HCT116 (cell line): ENCODE data around the gene AMBP. TPM values are rescaled to one million over a fixed set of nuclear protein-coding genes. Genes with fewer than 3 reads are reported as not detected.

ENCODE experiments used
- ATAC-seq: fragments of 200-7000 bp; cut with Tn5 transposase; 2 replicates; pipeline ENCODE4 v1.9.1; 2020; ENCODE audit warnings: mild to moderate bottlenecking, moderate library complexity
- BruUV-seq: library from RNA; stranded (reverse); fragments of 400-500 nt; replicated peaks from 2 replicates; lab custom pipeline; 2021; lab: Mats Ljungman, UMichigan
- CTCF ChIA-PET: fragments of 300-600 bp; sonication (Branson Sonifier 250); formaldehyde crosslinking; loops from one replicate; lab custom pipeline; 2021; ENCODE audit warnings: antibody characterized with exemption; lab: Charles Lee
- POLR2A ChIA-PET: fragments of 300-600, 350-600 bp; sonication (Branson Sonifier 250); formaldehyde crosslinking; loops from one replicate; lab custom pipeline; 2021; ENCODE audit warnings: antibody characterized with exemption; lab: Charles Lee
- RAD21 ChIA-PET, 2 experiments: fragments of 300-600 bp; sonication (Branson Sonifier 250); formaldehyde crosslinking; loops; one replicate each; lab custom pipeline; 2023; ENCODE audit warnings: low total read pairs in 2 of 2; ENCODE audit not compliant: uncharacterized antibody in 2 of 2, unreplicated experiment in 2 of 2, low non-redundant PET in 1 of 2; lab: Charles Lee
- DNase-seq: peaks from one replicate; pipeline ENCODE4 v3.0.0-alpha.2; 2010; ENCODE audit warnings: low read depth, low spot score
- H2AFZ ChIP-seq: fragments of 200-600 bp; shearing (Covaris generic), sonication (generic); 2 replicates; pipeline ENCODE4 v1.6.1; 2017; ENCODE audit warnings: low read depth, mixed run types, mixed read lengths, antibody characterized with exemption, low read length; ENCODE audit not compliant: poor library complexity, severe bottlenecking
- H3K27ac ChIP-seq: 2 replicates; pipeline ENCODE4 v1.5.1; 2012; ENCODE audit warnings: low read depth, low read length
- H3K27me3 ChIP-seq: fragments of 200-600 bp; sonication (generic); 2 replicates; pipeline ENCODE4 v1.6.1; 2016; ENCODE audit warnings: mixed run types, low read length, mixed read lengths; ENCODE audit not compliant: insufficient read depth
- H3K36me3 ChIP-seq, 2 experiments: fragments of 200-500 bp in 1 of 2; fragments of 200-600 bp in 1 of 2; sonication (Bioruptor generic) in 1 of 2; sonication (generic) in 1 of 2; 2 replicates each; pipeline versions ENCODE4 v1.5.1 to v1.6.1; 2014 to 2016; ENCODE audit warnings: low read length in 2 of 2, inconsistent platforms in 1 of 2, mixed read lengths in 1 of 2, mixed run types in 1 of 2; ENCODE audit not compliant: insufficient read depth in 2 of 2, control insufficient read depth in 1 of 2
- H3K4me1 ChIP-seq, 2 experiments: fragments of 200-600 bp in 1 of 2; sonication (generic) in 1 of 2; 2 replicates each; pipeline versions ENCODE4 v1.5.1 to v1.6.1; 2012 to 2017; ENCODE audit warnings: low read length in 2 of 2, inconsistent platforms in 1 of 2, mild to moderate bottlenecking in 1 of 2, mixed read lengths in 1 of 2, mixed run types in 1 of 2, moderate library complexity in 1 of 2; ENCODE audit not compliant: insufficient read depth in 2 of 2, control insufficient read depth in 1 of 2
- H3K4me2 ChIP-seq: fragments of 200-600 bp; sonication (generic); 2 replicates; pipeline ENCODE4 v1.6.1; 2017; ENCODE audit warnings: mixed run types, low read length, mixed read lengths
- H3K4me3 ChIP-seq, 2 experiments: fragments of 200-600 bp in 1 of 2; sonication (generic) in 1 of 2; replicated peaks in 1 of 2; 2 replicates each; pipeline ENCODE4 v1.5.1; 2011 to 2016; ENCODE audit warnings: low read length in 2 of 2, control low read depth in 1 of 2, low read depth in 1 of 2, mild to moderate bottlenecking in 1 of 2, mixed read lengths in 1 of 2, mixed run types in 1 of 2
- H3K79me2 ChIP-seq: fragments of 200-600 bp; sonication (generic); 2 replicates; pipeline ENCODE4 v1.6.1; 2017; ENCODE audit warnings: mild to moderate bottlenecking, mixed run types, low read length, moderate library complexity, mixed read lengths; ENCODE audit not compliant: insufficient read depth
- H3K9ac ChIP-seq: fragments of 200-600 bp; sonication (generic); 2 replicates; pipeline ENCODE4 v1.6.1; 2016; ENCODE audit warnings: low read length, mixed read lengths
- H3K9me2 ChIP-seq: fragments of 200-600 bp; sonication (generic), shearing (Covaris generic); 2 replicates; pipeline ENCODE4 v1.6.1; 2017; ENCODE audit warnings: mixed run types, mild to moderate bottlenecking, moderate library complexity; ENCODE audit not compliant: insufficient read depth
- H3K9me3 ChIP-seq, 2 experiments: fragments of 200-500 bp in 1 of 2; fragments of 200-600 bp in 1 of 2; sonication (Bioruptor generic) in 1 of 2; sonication (generic) in 1 of 2; 2 replicates each; pipeline ENCODE4 v1.6.1; 2014 to 2017; ENCODE audit warnings: low read length in 2 of 2, mixed read lengths in 2 of 2, inconsistent platforms in 1 of 2, low read depth in 1 of 2, mild to moderate bottlenecking in 1 of 2, mixed run types in 1 of 2, moderate library complexity in 1 of 2; ENCODE audit not compliant: control insufficient read depth in 1 of 2, insufficient read depth in 1 of 2
- H4K20me1 ChIP-seq: fragments of 200-600 bp; sonication (generic), shearing (Covaris generic); 2 replicates; pipeline ENCODE4 v1.6.1; 2017; ENCODE audit warnings: mixed run types, mild to moderate bottlenecking, moderate library complexity; ENCODE audit not compliant: insufficient read depth
- CBX3 ChIP-seq: IDR thresholded peaks from 2 replicates; pipeline ENCODE4 v1.6.1; 2012; ENCODE audit warnings: low read depth
- EGR1 ChIP-seq: IDR thresholded peaks from 2 replicates; pipeline ENCODE4 v1.6.1; 2012; ENCODE audit warnings: low read depth
- ELF1 ChIP-seq: IDR thresholded peaks from 2 replicates; pipeline ENCODE4 v1.6.1; 2012; ENCODE audit warnings: low read depth, borderline replicate concordance
- EZH2 ChIP-seq: fragments of 200-600 bp; sonication (generic); IDR thresholded peaks from 2 replicates; pipeline ENCODE4 v1.6.1; 2017; ENCODE audit warnings: antibody characterized with exemption, mixed run types
- EZH2phosphoT487 ChIP-seq: fragments of 200-600 bp; IDR thresholded peaks from 2 replicates; pipeline ENCODE4 v1.6.1; 2018; ENCODE audit warnings: antibody characterized with exemption, borderline replicate concordance
- FOSL1 ChIP-seq: IDR thresholded peaks from 2 replicates; pipeline ENCODE4 v1.6.1; 2012; ENCODE audit warnings: low read depth
- JUND ChIP-seq: IDR thresholded peaks from 2 replicates; pipeline ENCODE4 v1.6.1; 2012
- POLR2A ChIP-seq: IDR thresholded peaks from 2 replicates; pipeline ENCODE4 v1.7.0; 2011; ENCODE audit warnings: borderline replicate concordance; ENCODE audit not compliant: insufficient read depth, insufficient read length; ENCODE audit errors: extremely low read depth
- POLR2AphosphoS5 ChIP-seq: IDR thresholded peaks from 2 replicates; pipeline ENCODE4 v1.6.1; 2011; ENCODE audit warnings: mild to moderate bottlenecking, low read depth, low read length, moderate library complexity
- SRF ChIP-seq: IDR thresholded peaks from 2 replicates; pipeline ENCODE4 v1.6.1; 2012; ENCODE audit warnings: low read depth
- TCF7L2 ChIP-seq: IDR thresholded peaks from 2 replicates; pipeline ENCODE4 v1.7.0; 2011; ENCODE audit warnings: borderline replicate concordance, inconsistent platforms; ENCODE audit not compliant: insufficient read depth, insufficient read length; ENCODE audit errors: extremely low read depth
- ZBTB33 ChIP-seq: IDR thresholded peaks from 2 replicates; pipeline ENCODE4 v1.6.1; 2011; ENCODE audit warnings: mild to moderate bottlenecking, low read length, moderate library complexity; ENCODE audit not compliant: insufficient replicate concordance; ENCODE audit errors: extremely low read depth
- ZFX ChIP-seq: fragments of 450-650 bp; IDR thresholded peaks from 2 replicates; pipeline ENCODE4 v1.6.1; 2017
- ZNF274 ChIP-seq: fragments of 200-500 bp; sonication (Bioruptor generic); IDR thresholded peaks from 2 replicates; pipeline ENCODE4 v1.6.1; 2014; ENCODE audit warnings: mild to moderate bottlenecking, low read depth, low read length, inconsistent platforms
- intact Hi-C: fragments of 100-400 bp; cut with micrococcal nuclease; formaldehyde crosslinking; loops from 2 replicates; pipeline ENCODE4 v1.10.0; 2022
- total RNA-seq: library from RNA; stranded (reverse); gene quantifications from one replicate; pipeline ENCODE4 v1.2.1, GENCODE V29; 2021; ENCODE audit not compliant: unreplicated experiment
- TF ChIP-seq, protein P1 (sequence below): IDR thresholded peaks from 2 replicates; pipeline ENCODE4 v1.6.1; 2012
- TF ChIP-seq, protein P2 (sequence below): IDR thresholded peaks from 2 replicates; pipeline ENCODE4 v1.6.1; 2012

The AMBP gene
- total RNA-seq, 1 experiment from 2014 or later, result 1.9 TPM

DNA sequence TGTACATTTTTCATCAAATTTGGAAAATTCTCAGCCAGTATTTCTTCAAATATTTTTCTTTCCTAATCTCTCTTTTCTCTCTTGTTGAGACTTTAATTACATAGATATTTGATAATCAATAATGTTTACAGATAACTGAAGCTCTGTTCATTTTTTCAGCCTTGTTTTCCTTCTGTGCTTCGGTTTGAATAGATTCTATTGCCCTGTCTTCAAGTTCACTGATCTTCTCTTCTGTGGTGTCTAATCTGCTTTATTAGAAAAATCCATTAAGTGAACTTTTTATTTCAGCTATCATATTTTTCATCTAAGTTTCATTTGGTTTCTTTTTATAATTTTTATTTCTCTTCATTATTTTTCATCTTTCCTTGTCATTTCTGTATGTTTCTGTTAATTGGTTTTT, 54.1 kb downstream of the AMBP start:
- no peak overlapping the region for H3K4me2 ChIP-seq
- peaks cover 0 to 6% of the 10 kb centered on the region in 2 experiments; a peak in 1 of 4 replicates for H3K9me3 ChIP-seq
- no TSS peak for BruUV-seq
- ChIA-PET CTCF (no interaction called here), POLR2A (no interaction called here), RAD21 (no interaction called here)
- intact Hi-C loops, result no loop called here
- no peaks in the 10 kb centered on the region for H4K20me1 ChIP-seq
- no peak overlapping the region for H3K27ac ChIP-seq
- H3K4me3 ChIP-seq, result no peak overlapping the region
- no peaks in the 10 kb centered on the region for H3K79me2 ChIP-seq
- no peak for ATAC-seq
- H3K9me2 ChIP-seq, result no peaks in the 10 kb centered on the region
- no peak for TF ChIP-seq EZH2phosphoT487
- no peak for TF ChIP-seq ZNF274
- TF ChIP-seq ELF1, result no peak
- TF ChIP-seq, protein P1, sequence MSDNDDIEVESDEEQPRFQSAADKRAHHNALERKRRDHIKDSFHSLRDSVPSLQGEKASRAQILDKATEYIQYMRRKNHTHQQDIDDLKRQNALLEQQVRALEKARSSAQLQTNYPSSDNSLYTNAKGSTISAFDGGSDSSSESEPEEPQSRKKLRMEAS, result no peak
- no peak for TF ChIP-seq FOSL1
- no peak for TF ChIP-seq SRF
- TF ChIP-seq ZFX, result no peak
- no peak for TF ChIP-seq EZH2
- TF ChIP-seq TCF7L2, result no peak
- TF ChIP-seq, protein P2, sequence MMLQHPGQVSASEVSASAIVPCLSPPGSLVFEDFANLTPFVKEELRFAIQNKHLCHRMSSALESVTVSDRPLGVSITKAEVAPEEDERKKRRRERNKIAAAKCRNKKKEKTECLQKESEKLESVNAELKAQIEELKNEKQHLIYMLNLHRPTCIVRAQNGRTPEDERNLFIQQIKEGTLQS, result no peak
- no peak for TF ChIP-seq EGR1
- no peak for TF ChIP-seq CBX3
- TF ChIP-seq JUND, result no peak
- TF ChIP-seq POLR2A, result no peak
- TF ChIP-seq ZBTB33, result no peak
- TF ChIP-seq POLR2AphosphoS5, result no peak
- DNase-seq, result no peak
- 0 out of 4 replicates have a peak, but pooled peaks cover 0 to 4% of the 10 kb centered on the region in 2 experiments for H3K36me3 ChIP-seq
- no peaks in the 10 kb centered on the region for H3K4me1 ChIP-seq
- H3K27me3 ChIP-seq, result no peaks in the 10 kb centered on the region
- no peak overlapping the region for H3K9ac ChIP-seq
- no peak overlapping the region for H2AFZ ChIP-seq
